Calu3 (cell line): ENCODE measurements around the gene IL1RAPL2. TPM values are rescaled to one million over a fixed set of nuclear protein-coding genes. Genes with fewer than 3 reads are reported as not detected.

Experiments used
- BruUV-seq: library from RNA; stranded (reverse); fragments of 400-500 nt; replicated peaks from 2 replicates; lab custom pipeline; 2021; lab: Mats Ljungman, UMichigan
- CTCF ChIA-PET: fragments of 300-600 bp; sonication (Branson Sonifier 250); formaldehyde crosslinking; loops from one replicate; lab custom pipeline; 2022; ENCODE audit warnings: antibody characterized with exemption; lab: Charles Lee
- DNase-seq: peaks from one replicate; pipeline ENCODE4 v3.0.0; 2022
- H3K27ac Mint-ChIP-seq: one replicate; pipeline ENCODE4 v1.8.0; 2022; ENCODE audit warnings: mixed read lengths; ENCODE audit not compliant: unreplicated experiment
- H3K27me3 Mint-ChIP-seq: one replicate; pipeline ENCODE4 v1.8.0; 2022; ENCODE audit warnings: mixed read lengths; ENCODE audit not compliant: unreplicated experiment
- H3K36me3 Mint-ChIP-seq: one replicate; pipeline ENCODE4 v1.8.0; 2022; ENCODE audit warnings: mild to moderate bottlenecking, moderate library complexity, mixed read lengths; ENCODE audit not compliant: insufficient read depth, unreplicated experiment
- H3K4me1 Mint-ChIP-seq: one replicate; pipeline ENCODE4 v1.8.0; 2022; ENCODE audit warnings: mild to moderate bottlenecking, low read depth, mixed read lengths; ENCODE audit not compliant: unreplicated experiment
- H3K4me3 Mint-ChIP-seq: one replicate; pipeline ENCODE4 v1.8.0; 2022; ENCODE audit warnings: mild to moderate bottlenecking, low read depth, moderate library complexity, mixed read lengths; ENCODE audit not compliant: unreplicated experiment
- H3K9me3 Mint-ChIP-seq: one replicate; pipeline ENCODE4 v1.8.0; 2022; ENCODE audit warnings: low read depth, mixed read lengths; ENCODE audit not compliant: unreplicated experiment
- CTCF ChIP-seq: fragments of 200-600 bp; IDR thresholded peaks from one replicate; pipeline ENCODE4 v1.8.0; 2022; ENCODE audit warnings: antibody characterized with exemption; ENCODE audit not compliant: unreplicated experiment
- intact Hi-C: fragments of 100-400 bp; cut with micrococcal nuclease; formaldehyde crosslinking; loops from one replicate; pipeline ENCODE4 v1.10.0; 2022; ENCODE audit not compliant: unreplicated experiment
- total RNA-seq: library from RNA; stranded (reverse); gene quantifications from 2 replicates; pipeline ENCODE4 v1.2.3, GENCODE V29; 2022

Gene IL1RAPL2
- total RNA-seq, 1 experiment from 2014 or later, result not detected

GRCh38 chrX:105424729-105425128, 858.7 kb downstream of the IL1RAPL2 start:
- no peaks in the 10 kb centered on the region for H3K27me3 Mint-ChIP-seq
- no peak for DNase-seq
- TF ChIP-seq CTCF, result no peak
- H3K27ac Mint-ChIP-seq, result no peak overlapping the region
- H3K36me3 Mint-ChIP-seq, result no peaks in the 10 kb centered on the region
- H3K4me1 Mint-ChIP-seq, result no peaks in the 10 kb centered on the region
- peaks cover 7% of the 10 kb centered on the region for H3K9me3 Mint-ChIP-seq
- CTCF ChIA-PET, result no interaction called here
- intact Hi-C loops, result no loop called here
- no TSS peak for BruUV-seq
- H3K4me3 Mint-ChIP-seq, result no peak overlapping the region

GRCh38 chrX:105451401-105451800, 885.4 kb downstream of the IL1RAPL2 start:
- H3K4me3 Mint-ChIP-seq, result no peak overlapping the region
- no peak for DNase-seq
- no peak overlapping the region for H3K27ac Mint-ChIP-seq
- TF ChIP-seq CTCF, result no peak
- H3K9me3 Mint-ChIP-seq, result peaks cover 5% of the 10 kb centered on the region
- no peaks in the 10 kb centered on the region for H3K4me1 Mint-ChIP-seq
- no peaks in the 10 kb centered on the region for H3K27me3 Mint-ChIP-seq
- intact Hi-C loops, result no loop called here
- peaks cover 6% of the 10 kb centered on the region for H3K36me3 Mint-ChIP-seq
- CTCF ChIA-PET, result no interaction called here
- BruUV-seq, result no TSS peak

DNA sequence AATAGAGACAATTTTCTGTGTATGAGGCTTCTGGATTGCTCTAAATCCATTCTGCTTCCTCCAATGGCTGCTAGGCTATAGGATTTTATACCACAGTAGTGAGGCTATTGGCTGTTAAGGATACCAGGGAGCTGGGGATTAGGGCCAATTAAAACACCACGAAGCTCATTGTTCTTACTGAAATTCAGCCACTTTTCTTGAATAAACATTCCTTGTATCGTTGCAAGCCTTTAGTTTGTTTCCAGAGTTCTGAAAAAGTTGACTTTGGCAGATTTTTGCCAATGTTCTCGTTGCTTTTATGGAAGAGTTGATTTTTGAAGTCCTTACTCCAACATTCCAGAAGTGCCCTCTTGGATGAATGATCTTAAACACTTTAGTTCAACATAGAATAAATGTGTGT, 892.8 kb downstream of the IL1RAPL2 start:
- H3K27me3 Mint-ChIP-seq, result no peaks in the 10 kb centered on the region
- H3K27ac Mint-ChIP-seq, result no peak overlapping the region
- no peaks in the 10 kb centered on the region for H3K36me3 Mint-ChIP-seq
- peaks cover 11% of the 10 kb centered on the region for H3K9me3 Mint-ChIP-seq
- no peak overlapping the region for H3K4me3 Mint-ChIP-seq
- BruUV-seq, result no TSS peak
- DNase-seq, result no peak
- TF ChIP-seq CTCF, result no peak
- CTCF ChIA-PET, result no interaction called here
- H3K4me1 Mint-ChIP-seq, result no peaks in the 10 kb centered on the region
- intact Hi-C loops, result no loop called here

DNA sequence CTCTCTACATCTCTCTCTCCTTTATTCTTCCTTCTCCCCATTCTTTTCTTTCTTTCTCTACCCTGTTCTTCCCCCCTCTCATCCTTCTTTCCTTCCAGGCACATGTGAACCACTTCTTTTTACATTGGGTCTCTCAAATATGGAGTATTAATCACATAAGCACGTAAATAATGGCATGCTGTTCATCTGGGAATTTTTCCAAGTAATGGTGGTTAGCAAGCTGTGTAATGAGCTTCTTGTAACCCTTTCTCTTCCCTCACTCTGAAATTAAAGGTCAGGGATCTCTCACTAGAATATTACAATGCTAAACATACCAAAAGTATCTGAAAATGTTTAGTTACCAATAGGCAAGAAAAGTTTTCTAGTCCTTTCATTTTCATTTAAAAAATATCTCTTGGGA, 894.4 kb downstream of the IL1RAPL2 start:
- H3K4me3 Mint-ChIP-seq, result no peak overlapping the region
- no peaks in the 10 kb centered on the region for H3K36me3 Mint-ChIP-seq
- TF ChIP-seq CTCF, result no peak

More for the DNA sequence above, 894.4 kb downstream of the IL1RAPL2 start:
- no TSS peak for BruUV-seq
- intact Hi-C loops, result no loop called here
- Mint-ChIP-seq H3K27me3 (no peaks in the 10 kb centered on the region), H3K4me1 (no peaks in the 10 kb centered on the region), H3K27ac (no peak overlapping the region), H3K9me3 (peaks cover 11% of the 10 kb centered on the region)
- CTCF ChIA-PET, result no interaction called here
- no peak for DNase-seq
